HepG2 (cell line): ENCODE results near the gene BMERB1.

Experiments used
- TCF7 ChIP-seq: sonication (generic); IDR thresholded peaks from 2 replicates; pipeline ENCODE4 v1.6.1; 2016; ENCODE audit warnings: antibody characterized with exemption, low read depth
- ZNF3 ChIP-seq: IDR thresholded peaks from 2 replicates; pipeline ENCODE4 v1.7.0; 2017; ENCODE audit warnings: inconsistent platforms
- TF ChIP-seq, protein P1 (sequence below): sonication (generic); formaldehyde crosslinking; IDR thresholded peaks from 2 replicates; pipeline ENCODE4 v1.5.0; 2020; ENCODE audit warnings: mild to moderate bottlenecking, missing genetic modification reagents, moderate library complexity

DNA sequence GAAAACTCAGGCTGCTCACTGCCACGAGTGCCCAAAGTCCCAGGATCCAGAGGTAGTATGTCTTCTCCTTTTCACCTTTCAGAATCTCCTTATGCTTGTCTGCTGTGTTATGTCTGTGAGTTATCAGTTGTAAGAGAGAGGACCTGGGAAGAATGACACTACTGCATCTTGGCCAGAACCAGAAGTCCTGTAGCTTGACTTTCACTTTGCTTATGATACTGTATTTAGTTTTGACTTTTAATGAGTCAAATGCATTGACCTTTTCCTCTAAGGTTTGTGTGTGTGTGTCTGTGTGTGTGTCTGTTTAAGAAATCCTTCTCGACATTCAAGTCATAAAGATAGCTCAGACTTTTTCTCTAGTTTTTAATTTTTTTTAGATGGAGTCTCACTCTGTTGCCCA lies 43.4 kb downstream of the BMERB1 start:
- TF ChIP-seq ZNF3 (CRISPR knock-in tag) (no peak), TCF7 (no peak)
- TF ChIP-seq, protein P1, sequence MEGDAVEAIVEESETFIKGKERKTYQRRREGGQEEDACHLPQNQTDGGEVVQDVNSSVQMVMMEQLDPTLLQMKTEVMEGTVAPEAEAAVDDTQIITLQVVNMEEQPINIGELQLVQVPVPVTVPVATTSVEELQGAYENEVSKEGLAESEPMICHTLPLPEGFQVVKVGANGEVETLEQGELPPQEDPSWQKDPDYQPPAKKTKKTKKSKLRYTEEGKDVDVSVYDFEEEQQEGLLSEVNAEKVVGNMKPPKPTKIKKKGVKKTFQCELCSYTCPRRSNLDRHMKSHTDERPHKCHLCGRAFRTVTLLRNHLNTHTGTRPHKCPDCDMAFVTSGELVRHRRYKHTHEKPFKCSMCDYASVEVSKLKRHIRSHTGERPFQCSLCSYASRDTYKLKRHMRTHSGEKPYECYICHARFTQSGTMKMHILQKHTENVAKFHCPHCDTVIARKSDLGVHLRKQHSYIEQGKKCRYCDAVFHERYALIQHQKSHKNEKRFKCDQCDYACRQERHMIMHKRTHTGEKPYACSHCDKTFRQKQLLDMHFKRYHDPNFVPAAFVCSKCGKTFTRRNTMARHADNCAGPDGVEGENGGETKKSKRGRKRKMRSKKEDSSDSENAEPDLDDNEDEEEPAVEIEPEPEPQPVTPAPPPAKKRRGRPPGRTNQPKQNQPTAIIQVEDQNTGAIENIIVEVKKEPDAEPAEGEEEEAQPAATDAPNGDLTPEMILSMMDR (CRISPR knock-in tag), result no peak
